Suprapubic skin (tissue), 4 donors: ENCODE results near the gene KRTAP20-1. TPM values are rescaled to one million over a fixed set of nuclear protein-coding genes. Genes with fewer than 3 reads are reported as not detected.

Experiments
- DNase-seq, 2 donors: peaks; one replicate each; pipeline ENCODE4 v3.0.0-alpha.2; 2019; ENCODE audit warnings: low spot score in 2 of 2
- H3K27ac ChIP-seq: fragments of 200-600 bp; sonication (generic); one replicate; pipeline ENCODE4 v1.5.1; 2019
- H3K27me3 ChIP-seq: fragments of 200-600 bp; sonication (generic); one replicate; pipeline ENCODE4 v1.5.1; 2019
- H3K36me3 ChIP-seq: fragments of 200-600 bp; sonication (generic); one replicate; pipeline ENCODE4 v1.5.1; 2019
- H3K4me1 ChIP-seq: fragments of 200-600 bp; sonication (generic); one replicate; pipeline ENCODE4 v1.5.1; 2019
- H3K4me3 ChIP-seq: fragments of 200-600 bp; sonication (generic); one replicate; pipeline ENCODE4 v1.5.1; 2019; ENCODE audit warnings: mild to moderate bottlenecking
- H3K9me3 ChIP-seq: fragments of 200-600 bp; sonication (generic); one replicate; pipeline ENCODE4 v1.5.1; 2019
- CTCF ChIP-seq, 2 donors: fragments of 200-600 bp in 1 of 2; fragments of 450-650 bp in 1 of 2; sonication (generic) in 1 of 2; IDR thresholded peaks; one replicate each; pipeline ENCODE4 v1.5.1; 2016 to 2019; ENCODE audit warnings: antibody characterized with exemption in 2 of 2, mild to moderate bottlenecking in 1 of 2, moderate library complexity in 1 of 2
- EP300 ChIP-seq: sonication (generic); formaldehyde crosslinking; IDR thresholded peaks from one replicate; pipeline ENCODE4 v1.6.1; 2017; ENCODE audit warnings: antibody characterized with exemption
- POLR2A ChIP-seq, 2 donors: fragments of 450-650 bp; IDR thresholded peaks; one replicate each; pipeline ENCODE4 v1.6.1; 2017; ENCODE audit warnings: antibody characterized with exemption in 2 of 2, mild to moderate bottlenecking in 2 of 2, moderate library complexity in 2 of 2
- POLR2AphosphoS5 ChIP-seq, 3 donors: sonication (generic); formaldehyde crosslinking; IDR thresholded peaks; one replicate each; pipeline ENCODE4 v1.6.1; 2017; ENCODE audit warnings: antibody characterized with exemption in 3 of 3
- WGBS: methylation state at CpG from one replicate; pipeline ENCODE4 v1.1.5; 2018; 5-methylcytosine and 5-hydroxymethylcytosine counted together
- total RNA-seq, 4 donors: library from RNA; depleted of rRNA; stranded (reverse); fragments of >200 nt; gene quantifications; one replicate each; pipeline ENCODE4 v1.1.0, GENCODE V29; 2016

Gene KRTAP20-1
- total RNA-seq, 4 donors from 2014 or later, result not detected

- DNase-seq, result no peak
- Histone ChIP-seq H3K27ac (no peak overlapping the region), H3K9me3 (no peaks in the 10 kb centered on the region), H3K27me3 (no peaks in the 10 kb centered on the region), H3K4me3 (no peak overlapping the region), H3K4me1 (no peaks in the 10 kb centered on the region), H3K36me3 (no peaks in the 10 kb centered on the region)
- TF ChIP-seq POLR2AphosphoS5 (IDR thresholded peaks at IDR 0.05) (no peak), EP300 (no peak), POLR2A (IDR thresholded peaks at IDR 0.05) (no peak), CTCF (IDR thresholded peaks at IDR 0.05) (no peak)
- 100% methylated on average over 2 of the region's 2 CpGs for WGBS
These were observed 10.3 kb upstream of the KRTAP20-1 start for GRCh38 chr21:30605968-30606367.

- H3K4me3 ChIP-seq, result no peak overlapping the region
- 82% methylated on average over 2 of the region's 2 CpGs for whole genome bisulfite sequencing
- TF ChIP-seq CTCF (IDR thresholded peaks at IDR 0.05), result no peak
- no peak for TF ChIP-seq POLR2AphosphoS5 (IDR thresholded peaks at IDR 0.05)
- no peak for TF ChIP-seq POLR2A (IDR thresholded peaks at IDR 0.05)
- TF ChIP-seq EP300, result no peak
- H3K9me3 ChIP-seq, result no peaks in the 10 kb centered on the region
- no peaks in the 10 kb centered on the region for H3K36me3 ChIP-seq
- no peak for DNase-seq
- no peaks in the 10 kb centered on the region for H3K4me1 ChIP-seq
- H3K27me3 ChIP-seq, result no peaks in the 10 kb centered on the region
- H3K27ac ChIP-seq, result no peak overlapping the region
These were observed 4.1 kb upstream of the KRTAP20-1 start for GRCh38 chr21:30612132-30612531.

- 72% methylated on average over 2 of the region's 2 CpGs for WGBS
- H3K36me3 ChIP-seq, result no peaks in the 10 kb centered on the region
- H3K4me3 ChIP-seq, result no peak within 1 kb of the TSS
- TF ChIP-seq CTCF (IDR thresholded peaks at IDR 0.05) (no peak), POLR2AphosphoS5 (IDR thresholded peaks at IDR 0.05) (no peak), EP300 (no peak), POLR2A (IDR thresholded peaks at IDR 0.05) (no peak)
- no peaks in the 10 kb centered on the region for H3K27me3 ChIP-seq
- no peaks in the 10 kb centered on the region for H3K4me1 ChIP-seq
- no peaks in the 10 kb centered on the region for H3K9me3 ChIP-seq
- no peak within 1 kb of the TSS for H3K27ac ChIP-seq
- DNase-seq, result no peak
These were observed 2.4 kb upstream of the KRTAP20-1 start, which contains the start of gene KRTAP6-1 for GRCh38 chr21:30613836-30614235. TSS of gene KRTAP6-1 (minus strand) at chr21:30613930. CDS start at chr21:30613904, 26 bp downstream.

GRCh38 chr21:30615199-30615598 lies 1.0 kb upstream of the KRTAP20-1 start:
- Histone ChIP-seq H3K27me3 (no peaks in the 10 kb centered on the region), H3K4me1 (no peaks in the 10 kb centered on the region), H3K27ac (no peak overlapping the region), H3K4me3 (no peak overlapping the region), H3K9me3 (no peaks in the 10 kb centered on the region), H3K36me3 (no peaks in the 10 kb centered on the region)
- DNase-seq, result no peak
- TF ChIP-seq CTCF (IDR thresholded peaks at IDR 0.05), result no peak
- no peak for TF ChIP-seq EP300
- no peak for TF ChIP-seq POLR2AphosphoS5 (IDR thresholded peaks at IDR 0.05)
- TF ChIP-seq POLR2A (IDR thresholded peaks at IDR 0.05), result no peak

- TF ChIP-seq EP300 (no peak), POLR2AphosphoS5 (IDR thresholded peaks at IDR 0.05) (no peak), POLR2A (IDR thresholded peaks at IDR 0.05) (no peak), CTCF (IDR thresholded peaks at IDR 0.05) (no peak)
- no peaks in the 10 kb centered on the region for H3K4me1 ChIP-seq
- no peak for DNase-seq
- no peak overlapping the region for H3K4me3 ChIP-seq
- H3K36me3 ChIP-seq, result no peaks in the 10 kb centered on the region
- no peaks in the 10 kb centered on the region for H3K27me3 ChIP-seq
- H3K27ac ChIP-seq, result no peak overlapping the region
- H3K9me3 ChIP-seq, result no peaks in the 10 kb centered on the region
These were observed 3.9 kb downstream of the KRTAP20-1 start for GRCh38 chr21:30620080-30620479.
